ENCODE data around the gene ASPSCR1. TPM values are rescaled to one million over a fixed set of nuclear protein-coding genes. Genes with fewer than 3 reads are reported as not detected.
A peak's percentile ranks its signal among the peaks of the same experiment; 100 is the strongest.

The ASPSCR1 gene
- total and polyA plus RNA-seq, 9 of the 15 experiments (the other 6 are each of a cell fraction or from before 2014, with no cell fraction given), result 0.90 to 36.9 (median 11.6) TPM

GRCh38 chr17:81976332-81977210 lies 858 bp upstream of the ASPSCR1 start (continued):
- TF ChIP-seq CREB3L1 (IDR thresholded peaks at IDR 0.05; ENCODE audit: borderline replicate concordance, low read depth), result no peak
- 0 out of 2 replicates have a peak, but pooled peaks have one; percentile 21 for TF ChIP-seq SREBF2 (CRISPR knock-in tag; IDR thresholded peaks at IDR 0.05)
- TF ChIP-seq MCM5 (IDR thresholded peaks at IDR 0.05; ENCODE audit: low read depth), result no peak
- no peak for TF ChIP-seq MBD2 (IDR thresholded peaks at IDR 0.05; ENCODE audit: borderline replicate concordance, low read depth)
- no peak for TF ChIP-seq ZNF512 (tag; IDR thresholded peaks at IDR 0.05)
- no peak for TF ChIP-seq ARNT (IDR thresholded peaks at IDR 0.05)
- 0 out of 2 replicates have a peak, but pooled peaks have one; percentile 55 for TF ChIP-seq ZNF175 (CRISPR knock-in tag; IDR thresholded peaks at IDR 0.05; ENCODE audit: low read depth)
- TF ChIP-seq TBP (optimal IDR thresholded peaks at IDR 0.05; ENCODE audit: low read depth, low read length), result no peak
- no peak for TF ChIP-seq FOXJ2 (tag; IDR thresholded peaks at IDR 0.05)
- TF ChIP-seq ZSCAN29 (IDR thresholded peaks at IDR 0.05), result no peak
- no peak for TF ChIP-seq RERE (CRISPR knock-in tag; IDR thresholded peaks at IDR 0.05; ENCODE audit: borderline replicate concordance)
- TF ChIP-seq JUNB (CRISPR knock-in tag; conservative IDR thresholded peaks at IDR 0.05), result no peak
- TF ChIP-seq NONO (IDR thresholded peaks at IDR 0.05; ENCODE audit: low read depth in 2 of 2, low read length in 1 of 2), result 0 out of 4 replicates have a peak, but pooled peaks of 1 of the 2 experiments have one; percentile 5
- no peak for TF ChIP-seq SAFB (IDR thresholded peaks at IDR 0.05; ENCODE audit: borderline replicate concordance, low read depth, low read length)
- TF ChIP-seq SNAPC5 (CRISPR knock-in tag; IDR thresholded peaks at IDR 0.05), result no peak
- no peak for TF ChIP-seq PTTG1 (tag; IDR thresholded peaks at IDR 0.05; ENCODE audit: low read depth)
- 0 out of 2 replicates have a peak, but pooled peaks have one; percentile 46 for TF ChIP-seq THRB (CRISPR knock-in tag; conservative IDR thresholded peaks at IDR 0.05)

Data from K562 (cell line).